IPS DF 6.9 (cell line): ENCODE measurements around the gene TCTN1.

Source experiments
- DNase-seq: peaks from one replicate; pipeline ENCODE4 v3.0.0-alpha.2; 2013; ENCODE audit warnings: low read depth, low spot score
- H3K27ac ChIP-seq: one replicate; pipeline ENCODE4 v1.5.1; 2013; ENCODE audit warnings: low read length, control low read depth
- H3K27me3 ChIP-seq: 2 replicates; pipeline ENCODE4 v1.6.1; 2013; ENCODE audit warnings: mild to moderate bottlenecking, low read length; ENCODE audit not compliant: control insufficient read depth, insufficient read depth
- H3K36me3 ChIP-seq: 2 replicates; pipeline ENCODE4 v1.6.1; 2013; ENCODE audit warnings: low read length; ENCODE audit not compliant: control insufficient read depth, insufficient read depth
- H3K4me1 ChIP-seq: 2 replicates; pipeline ENCODE4 v1.6.1; 2013; ENCODE audit warnings: low read length; ENCODE audit not compliant: control insufficient read depth, insufficient read depth
- H3K4me3 ChIP-seq: 2 replicates; pipeline ENCODE4 v1.5.1; 2013; ENCODE audit warnings: mild to moderate bottlenecking, low read length
- H3K9me3 ChIP-seq: 2 replicates; pipeline ENCODE4 v1.6.1; 2013; ENCODE audit warnings: low read length, inconsistent platforms; ENCODE audit not compliant: control insufficient read depth, insufficient read depth
- WGBS: extraction: QIAGEN DNeasy Blood & Tissue Kit; methylation state at CpG from one replicate; pipeline ENCODE4 v1.1.7; 2013; ENCODE audit warnings: mixed read lengths, missing lambda C conversion rate; ENCODE audit not compliant: insufficient read length, insufficient coverage; 5-methylcytosine and 5-hydroxymethylcytosine counted together

The TCTN1 gene

GRCh38 chr12:110613071-110613770, 708 bp upstream of the TCTN1 start:
- no CpG with 5 or more reads among the region's 23 CpGs for WGBS
- no peaks in the 10 kb centered on the region for H3K36me3 ChIP-seq
- no peaks in the 10 kb centered on the region for H3K9me3 ChIP-seq
- peak overlapping the region; percentile 81; the same call in 1 of the 2 replicates for H3K4me3 ChIP-seq
- no peak for DNase-seq
- H3K27me3 ChIP-seq, result no peaks in the 10 kb centered on the region; the same call in 1 of the 2 replicates
- no peak overlapping the region for H3K27ac ChIP-seq
- H3K4me1 ChIP-seq, result no peaks in the 10 kb centered on the region

- H3K27ac ChIP-seq, result no peak overlapping the region
Measured at GRCh38 chr12:110615171-110615570, 1.2 kb downstream of the TCTN1 start.

GRCh38 chr12:110616471-110617115, 2.7 kb downstream of the TCTN1 start:
- Histone ChIP-seq H3K27ac (no peak overlapping the region), H3K4me3 (no peak overlapping the region), H3K27me3 (no peaks in the 10 kb centered on the region), H3K36me3 (no peaks in the 10 kb centered on the region), H3K9me3 (no peaks in the 10 kb centered on the region), H3K4me1 (no peaks in the 10 kb centered on the region)
- no peak for DNase-seq
- no CpG with 5 or more reads among the region's 5 CpGs for WGBS

More at GRCh38 chr12:110615171-110615570, 1.2 kb downstream of the TCTN1 start:
- WGBS, result no CpG with 5 or more reads among the region's 8 CpGs
- no peak for DNase-seq
- no peaks in the 10 kb centered on the region for H3K4me1 ChIP-seq
- H3K4me3 ChIP-seq, result no peak overlapping the region
- H3K9me3 ChIP-seq, result no peaks in the 10 kb centered on the region
- H3K36me3 ChIP-seq, result no peaks in the 10 kb centered on the region
- no peaks in the 10 kb centered on the region; the same call in 1 of the 2 replicates for H3K27me3 ChIP-seq

- Histone ChIP-seq H3K27me3 (no peaks in the 10 kb centered on the region), H3K9me3 (no peaks in the 10 kb centered on the region), H3K4me3 (no peak overlapping the region), H3K36me3 (no peaks in the 10 kb centered on the region), H3K27ac (no peak overlapping the region), H3K4me1 (no peaks in the 10 kb centered on the region)
- DNase-seq, result no peak
- WGBS, result no CpG with 5 or more reads among the region's 4 CpGs
Measured at GRCh38 chr12:110619534-110619953, 5.6 kb downstream of the TCTN1 start.

- Histone ChIP-seq H3K36me3 (no peaks in the 10 kb centered on the region), H3K9me3 (no peaks in the 10 kb centered on the region), H3K27ac (no peak overlapping the region), H3K4me3 (no peak overlapping the region), H3K27me3 (no peaks in the 10 kb centered on the region), H3K4me1 (no peaks in the 10 kb centered on the region)
- no CpG with 5 or more reads among the region's 3 CpGs for WGBS
- DNase-seq, result no peak
Measured at GRCh38 chr12:110622582-110622981, 8.7 kb downstream of the TCTN1 start.

GRCh38 chr12:110627500-110628195, 13.7 kb downstream of the TCTN1 start:
- no peak for DNase-seq
- no peak overlapping the region for H3K27ac ChIP-seq
- WGBS, result no CpG with 5 or more reads among the region's 8 CpGs

GRCh38 chr12:110635055-110635454, 21.1 kb downstream of the TCTN1 start:
- Histone ChIP-seq H3K27ac (no peak overlapping the region), H3K4me3 (no peak overlapping the region), H3K4me1 (no peaks in the 10 kb centered on the region), H3K9me3 (no peaks in the 10 kb centered on the region), H3K27me3 (no peaks in the 10 kb centered on the region; the same call in 1 of the 2 replicates), H3K36me3 (no peaks in the 10 kb centered on the region)
- no peak for DNase-seq

More at GRCh38 chr12:110627500-110628195, 13.7 kb downstream of the TCTN1 start:
- H3K27me3 ChIP-seq, result no peaks in the 10 kb centered on the region
- no peaks in the 10 kb centered on the region for H3K9me3 ChIP-seq
- no peaks in the 10 kb centered on the region for H3K36me3 ChIP-seq
- no peak overlapping the region for H3K4me3 ChIP-seq
- no peaks in the 10 kb centered on the region for H3K4me1 ChIP-seq

GRCh38 chr12:110636516-110636915, 22.6 kb downstream of the TCTN1 start:
- Histone ChIP-seq H3K27me3 (no peaks in the 10 kb centered on the region; the same call in 1 of the 2 replicates), H3K4me1 (no peaks in the 10 kb centered on the region), H3K4me3 (no peak overlapping the region), H3K9me3 (no peaks in the 10 kb centered on the region), H3K27ac (no peak overlapping the region), H3K36me3 (no peaks in the 10 kb centered on the region)
- WGBS, result no CpG with 5 or more reads among the region's 5 CpGs
- no peak for DNase-seq

GRCh38 chr12:110637869-110638441, 24.0 kb downstream of the TCTN1 start:
- H3K9me3 ChIP-seq, result no peaks in the 10 kb centered on the region
- no peaks in the 10 kb centered on the region for H3K36me3 ChIP-seq
- no peaks in the 10 kb centered on the region; the same call in 1 of the 2 replicates for H3K27me3 ChIP-seq
- no peaks in the 10 kb centered on the region for H3K4me1 ChIP-seq
- no CpG with 5 or more reads among the region's 3 CpGs for WGBS
- H3K4me3 ChIP-seq, result no peak overlapping the region
- H3K27ac ChIP-seq, result no peak overlapping the region
- DNase-seq, result no peak

GRCh38 chr12:110638796-110639195, 24.9 kb downstream of the TCTN1 start:
- Histone ChIP-seq H3K27me3 (no peaks in the 10 kb centered on the region), H3K36me3 (no peaks in the 10 kb centered on the region), H3K27ac (no peak overlapping the region), H3K4me3 (no peak overlapping the region), H3K9me3 (no peaks in the 10 kb centered on the region), H3K4me1 (no peaks in the 10 kb centered on the region)
- no CpG with 5 or more reads among the region's 5 CpGs for WGBS
- DNase-seq, result no peak
